Measurements from ENCODE around the gene TNIK. TPM values are rescaled to one million over a fixed set of nuclear protein-coding genes. Genes with fewer than 3 reads are reported as not detected.

The TNIK gene
- total and polyA plus RNA-seq, 2 of the 4 experiments (the other 2 are of a cell fraction), result 3.4 to 6.3 TPM

DNA sequence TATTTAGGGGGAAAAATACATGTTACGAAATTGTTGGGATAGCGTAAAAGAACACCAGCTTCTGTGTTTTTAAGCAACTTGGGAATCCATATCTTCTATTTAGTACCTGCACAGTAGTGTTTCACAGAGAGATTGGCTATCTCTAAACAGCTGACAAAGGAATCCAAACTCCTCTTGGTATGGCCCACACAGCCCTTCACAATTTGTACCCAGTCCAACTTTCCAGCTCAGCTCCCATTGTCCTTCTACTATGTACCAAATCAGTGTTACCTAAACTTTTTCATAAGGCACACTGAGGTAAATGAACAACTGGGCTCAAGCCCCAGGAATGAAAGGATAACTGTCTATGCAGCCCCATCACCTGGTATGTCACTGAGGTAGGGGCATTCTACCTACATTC lies 61.9 kb downstream of the TNIK start:
- ATAC-seq (ENCODE audit: low read depth) (no peak), DNase-seq (no peak)
- Histone ChIP-seq H2AK5ac (ENCODE audit: low read depth, low read length) (no peak overlapping the region), H3K9me1 (ENCODE audit: insufficient read depth, low read length) (no peaks in the 10 kb centered on the region; the same call in 1 of the 2 replicates), H3K4me1 (ENCODE audit: control insufficient read depth, insufficient read depth, low read length) (no peaks in the 10 kb centered on the region), H3K18ac (ENCODE audit: low read depth, low read length) (no peak overlapping the region), H4K5ac (ENCODE audit: low read depth, low read length) (no peak overlapping the region), H2AK9ac (replicated peaks; ENCODE audit: low read depth, low read length, poor library complexity) (no peak overlapping the region), H3K14ac (replicated peaks; ENCODE audit: low read depth, low read length) (no peak overlapping the region), H3K36me3 (ENCODE audit: control insufficient read depth, insufficient read depth, low read length) (no peaks in the 10 kb centered on the region), H2AFZ (replicated peaks; ENCODE audit: low read length, poor library complexity) (no peak overlapping the region), H3K23ac (ENCODE audit: low read depth, low read length) (no peak overlapping the region), H3K27ac (ENCODE audit: insufficient read depth, low read length) (no peak overlapping the region), H4K8ac (ENCODE audit: low read depth in 2 of 2, low read length in 2 of 2) (no peak overlapping the region), H4K91ac (ENCODE audit: insufficient read depth, low read depth, low read length) (no peak overlapping the region), H3K79me1 (ENCODE audit: low read depth in 1 of 2, low read length in 2 of 2) (peaks cover 0 to 3% of the 10 kb centered on the region in 2 experiments; a peak in 1 of 4 replicates), H2BK15ac (ENCODE audit: low read depth, low read length) (no peak overlapping the region), H3K56ac (ENCODE audit: extremely low read depth, insufficient read depth, low read length) (no peak overlapping the region), H2BK5ac (ENCODE audit: low read depth, low read length, poor library complexity, severe bottlenecking) (no peak overlapping the region), H3K9ac (ENCODE audit: low read depth, low read length) (no peak overlapping the region), H4K20me1 (ENCODE audit: insufficient read depth, low read length) (no peaks in the 10 kb centered on the region), H3K4ac (ENCODE audit: low read depth, low read length) (no peak overlapping the region), H3K4me3 (ENCODE audit: insufficient read depth, low read depth, low read length) (no peak overlapping the region), H3K4me2 (ENCODE audit: low read depth, low read length) (no peak overlapping the region), H2BK120ac (ENCODE audit: low read depth, low read length) (no peak overlapping the region), H3K9me3 (ENCODE audit: control insufficient read depth, insufficient read depth, low read length) (no peaks in the 10 kb centered on the region), H3K27me3 (ENCODE audit: control insufficient read depth, insufficient read depth, low read length) (no peaks in the 10 kb centered on the region), H2BK20ac (ENCODE audit: low read depth, low read length) (no peak overlapping the region)
- ChIA-PET POLR2A (ENCODE audit: unreplicated experiment) (no interaction called here), CTCF (no interaction called here)
- dilution Hi-C loops (cut with HindIII; ENCODE audit: low sequenced_read_pairs, unreplicated experiment), result no loop called here
- intact Hi-C loops (cut with micrococcal nuclease), result no loop called here
- in situ Hi-C loops (cut with MboI; ENCODE audit: low sequenced_read_pairs), result no loop called here
- BruUV-seq (replicated peaks), result no TSS peak
- TF ChIP-seq RAD21 (IDR thresholded peaks at IDR 0.05; ENCODE audit: low read length), result no peak
- no peak for TF ChIP-seq USF2 (IDR thresholded peaks at IDR 0.05; ENCODE audit: low read depth, low read length)
- TF ChIP-seq RCOR1 (IDR thresholded peaks at IDR 0.05; ENCODE audit: insufficient replicate concordance, low read length), result no peak
- TF ChIP-seq BHLHE40 (IDR thresholded peaks at IDR 0.05; ENCODE audit: low read depth, low read length), result no peak
- TF ChIP-seq MAZ (IDR thresholded peaks at IDR 0.05; ENCODE audit: borderline replicate concordance, low read depth, low read length), result no peak
- TF ChIP-seq FOS (IDR thresholded peaks at IDR 0.05; ENCODE audit: low read depth, low read length), result no peak
- TF ChIP-seq POLR2A (IDR thresholded peaks at IDR 0.05; ENCODE audit: low read depth, low read length), result no peak
- TF ChIP-seq RFX5 (IDR thresholded peaks at IDR 0.05; ENCODE audit: low read depth, low read length), result no peak
- TF ChIP-seq, protein P1, sequence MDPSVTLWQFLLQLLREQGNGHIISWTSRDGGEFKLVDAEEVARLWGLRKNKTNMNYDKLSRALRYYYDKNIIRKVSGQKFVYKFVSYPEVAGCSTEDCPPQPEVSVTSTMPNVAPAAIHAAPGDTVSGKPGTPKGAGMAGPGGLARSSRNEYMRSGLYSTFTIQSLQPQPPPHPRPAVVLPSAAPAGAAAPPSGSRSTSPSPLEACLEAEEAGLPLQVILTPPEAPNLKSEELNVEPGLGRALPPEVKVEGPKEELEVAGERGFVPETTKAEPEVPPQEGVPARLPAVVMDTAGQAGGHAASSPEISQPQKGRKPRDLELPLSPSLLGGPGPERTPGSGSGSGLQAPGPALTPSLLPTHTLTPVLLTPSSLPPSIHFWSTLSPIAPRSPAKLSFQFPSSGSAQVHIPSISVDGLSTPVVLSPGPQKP (IDR thresholded peaks at IDR 0.05; ENCODE audit: borderline replicate concordance, low read depth, low read length), result no peak
- TF ChIP-seq SMC3 (IDR thresholded peaks at IDR 0.05; ENCODE audit: low read depth, low read length), result no peak
- TF ChIP-seq MXI1 (IDR thresholded peaks at IDR 0.05; ENCODE audit: borderline replicate concordance, low read depth, low read length), result no peak
- no peak for TF ChIP-seq NFE2L2 (IDR thresholded peaks at IDR 0.05; ENCODE audit: low read depth, low read length)
- TF ChIP-seq MAFK (IDR thresholded peaks at IDR 0.05; ENCODE audit: low read depth, low read length), result no peak
- no peak for TF ChIP-seq CEBPB (IDR thresholded peaks at IDR 0.05; ENCODE audit: low read depth, low read length)
- no peak for TF ChIP-seq CHD1 (IDR thresholded peaks at IDR 0.05; ENCODE audit: low read depth, low read length)
- TF ChIP-seq, protein P2, sequence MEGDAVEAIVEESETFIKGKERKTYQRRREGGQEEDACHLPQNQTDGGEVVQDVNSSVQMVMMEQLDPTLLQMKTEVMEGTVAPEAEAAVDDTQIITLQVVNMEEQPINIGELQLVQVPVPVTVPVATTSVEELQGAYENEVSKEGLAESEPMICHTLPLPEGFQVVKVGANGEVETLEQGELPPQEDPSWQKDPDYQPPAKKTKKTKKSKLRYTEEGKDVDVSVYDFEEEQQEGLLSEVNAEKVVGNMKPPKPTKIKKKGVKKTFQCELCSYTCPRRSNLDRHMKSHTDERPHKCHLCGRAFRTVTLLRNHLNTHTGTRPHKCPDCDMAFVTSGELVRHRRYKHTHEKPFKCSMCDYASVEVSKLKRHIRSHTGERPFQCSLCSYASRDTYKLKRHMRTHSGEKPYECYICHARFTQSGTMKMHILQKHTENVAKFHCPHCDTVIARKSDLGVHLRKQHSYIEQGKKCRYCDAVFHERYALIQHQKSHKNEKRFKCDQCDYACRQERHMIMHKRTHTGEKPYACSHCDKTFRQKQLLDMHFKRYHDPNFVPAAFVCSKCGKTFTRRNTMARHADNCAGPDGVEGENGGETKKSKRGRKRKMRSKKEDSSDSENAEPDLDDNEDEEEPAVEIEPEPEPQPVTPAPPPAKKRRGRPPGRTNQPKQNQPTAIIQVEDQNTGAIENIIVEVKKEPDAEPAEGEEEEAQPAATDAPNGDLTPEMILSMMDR (conservative IDR thresholded peaks at IDR 0.05; ENCODE audit: low read depth, low read length), result no peak
- WGBS, 2 experiments (ENCODE audit: extremely low coverage in 2 of 2, insufficient read length in 1 of 2), result no CpG with 5 or more reads among the region's 2 CpGs

All from IMR-90 (cell line).